HG02763 (cell line): ENCODE data around the gene NBL1.

Experiments
- ATAC-seq: cut with Tn5 transposase; IDR thresholded peaks from one replicate; pipeline ENCODE4 v1.9.1; 2021; ENCODE audit warnings: mild to moderate bottlenecking, moderate library complexity; ENCODE audit not compliant: unreplicated experiment

The NBL1 gene

GRCh38 chr1:19643602-19644394, at the start of gene NBL1:
NBL1 (plus strand) TSS chr1:19644311; CDS start chr1:19655031, 10,720 bp downstream.
- ATAC-seq: no peak

GRCh38 chr1:19596065-19596713, 47.9 kb upstream of the NBL1 start:
- ATAC-seq: no peak

GRCh38 chr1:19596714-19597495, 47.2 kb upstream of the NBL1 start:
- peak; percentile 87 for ATAC-seq

GRCh38 chr1:19597496-19598309, 46.4 kb upstream of the NBL1 start:
- no peak for ATAC-seq

GRCh38 chr1:19599810-19600209, 44.3 kb upstream of the NBL1 start:
- no peak for ATAC-seq

- no peak for ATAC-seq
Observed at GRCh38 chr1:19602486-19602885, 41.6 kb upstream of the NBL1 start.

- ATAC-seq: no peak
Observed at GRCh38 chr1:19605967-19606366, 38.1 kb upstream of the NBL1 start.

- ATAC-seq: no peak
Observed at GRCh38 chr1:19606817-19607642, 37.1 kb upstream of the NBL1 start.

GRCh38 chr1:19608232-19608631, 35.9 kb upstream of the NBL1 start:
- ATAC-seq: no peak

- no peak for ATAC-seq
Observed at GRCh38 chr1:19610282-19610981, 33.7 kb upstream of the NBL1 start.

GRCh38 chr1:19612530-19612929, 31.6 kb upstream of the NBL1 start:
- ATAC-seq: no peak

GRCh38 chr1:19613171-19613703, 30.9 kb upstream of the NBL1 start:
- no peak for ATAC-seq

- no peak for ATAC-seq
Observed at GRCh38 chr1:19615438-19615837, 28.7 kb upstream of the NBL1 start.

- ATAC-seq: no peak
Observed at GRCh38 chr1:19616489-19616888, 27.6 kb upstream of the NBL1 start.

- no peak for ATAC-seq
Observed at GRCh38 chr1:19617376-19617775, 26.7 kb upstream of the NBL1 start.

GRCh38 chr1:19618428-19618827, 25.7 kb upstream of the NBL1 start:
- ATAC-seq: no peak

GRCh38 chr1:19619697-19620384, 24.3 kb upstream of the NBL1 start:
- no peak for ATAC-seq

- ATAC-seq: no peak
Observed at GRCh38 chr1:19620786-19621185, 23.3 kb upstream of the NBL1 start.
